GM21447 (cell line): Measurements from ENCODE around the gene SLC25A29.
"Not testable (repeated sequence)": the region's sequence is repeated elsewhere in the genome, so short reads cannot be mapped to it uniquely, and the experiment has no call there.

Experiments
- ATAC-seq: cut with Tn5 transposase; IDR thresholded peaks from one replicate; pipeline ENCODE4 v1.9.1; 2021; ENCODE audit not compliant: unreplicated experiment

SLC25A29 gene

GRCh38 chr14:100283984-100284881 lies 22.0 kb downstream of the SLC25A29 start:
- ATAC-seq, result no peak

- ATAC-seq, result not testable (repeated sequence)
These were observed 22.8 kb downstream of the SLC25A29 start for GRCh38 chr14:100283436-100283835.

GRCh38 chr14:100282766-100283419 lies 23.4 kb downstream of the SLC25A29 start:
- ATAC-seq, result no peak

GRCh38 chr14:100282083-100282350 lies 24.2 kb downstream of the SLC25A29 start:
- no peak for ATAC-seq

- ATAC-seq, result no peak
These were observed 24.8 kb downstream of the SLC25A29 start for GRCh38 chr14:100281286-100282082.

- no peak for ATAC-seq
These were observed 26.7 kb downstream of the SLC25A29 start for GRCh38 chr14:100279563-100279962.

GRCh38 chr14:100279133-100279532 lies 27.1 kb downstream of the SLC25A29 start:
- ATAC-seq, result no peak

- ATAC-seq, result peak; percentile 65
These were observed 27.5 kb downstream of the SLC25A29 start for GRCh38 chr14:100278702-100279101.

GRCh38 chr14:100275214-100275613 lies 31.0 kb downstream of the SLC25A29 start:
- no peak for ATAC-seq

- no peak for ATAC-seq
These were observed 32.0 kb downstream of the SLC25A29 start for GRCh38 chr14:100274250-100274649.

GRCh38 chr14:100271247-100271939 lies 34.9 kb downstream of the SLC25A29 start:
- no peak for ATAC-seq

- no peak for ATAC-seq
These were observed 37.5 kb downstream of the SLC25A29 start for GRCh38 chr14:100268591-100269207.

- no peak for ATAC-seq
These were observed 38.3 kb downstream of the SLC25A29 start for GRCh38 chr14:100267990-100268389.

- no peak for ATAC-seq
These were observed 43.1 kb downstream of the SLC25A29 start for GRCh38 chr14:100263141-100263540.

GRCh38 chr14:100262545-100262944 lies 43.7 kb downstream of the SLC25A29 start:
- no peak for ATAC-seq

- peak; percentile 53 for ATAC-seq
These were observed 44.6 kb downstream of the SLC25A29 start for GRCh38 chr14:100261621-100262020.

- peak; percentile 81 for ATAC-seq
These were observed 49.8 kb downstream of the SLC25A29 start for GRCh38 chr14:100256339-100256895.

- ATAC-seq, result no peak
These were observed 53.6 kb downstream of the SLC25A29 start for GRCh38 chr14:100252684-100253083.

GRCh38 chr14:100250732-100251465 lies 55.3 kb downstream of the SLC25A29 start:
- ATAC-seq, result no peak
